ENCODE data around the gene NEURL3.
A peak's percentile ranks its signal among the peaks of the same experiment; 100 is the strongest.

The NEURL3 gene

DNA sequence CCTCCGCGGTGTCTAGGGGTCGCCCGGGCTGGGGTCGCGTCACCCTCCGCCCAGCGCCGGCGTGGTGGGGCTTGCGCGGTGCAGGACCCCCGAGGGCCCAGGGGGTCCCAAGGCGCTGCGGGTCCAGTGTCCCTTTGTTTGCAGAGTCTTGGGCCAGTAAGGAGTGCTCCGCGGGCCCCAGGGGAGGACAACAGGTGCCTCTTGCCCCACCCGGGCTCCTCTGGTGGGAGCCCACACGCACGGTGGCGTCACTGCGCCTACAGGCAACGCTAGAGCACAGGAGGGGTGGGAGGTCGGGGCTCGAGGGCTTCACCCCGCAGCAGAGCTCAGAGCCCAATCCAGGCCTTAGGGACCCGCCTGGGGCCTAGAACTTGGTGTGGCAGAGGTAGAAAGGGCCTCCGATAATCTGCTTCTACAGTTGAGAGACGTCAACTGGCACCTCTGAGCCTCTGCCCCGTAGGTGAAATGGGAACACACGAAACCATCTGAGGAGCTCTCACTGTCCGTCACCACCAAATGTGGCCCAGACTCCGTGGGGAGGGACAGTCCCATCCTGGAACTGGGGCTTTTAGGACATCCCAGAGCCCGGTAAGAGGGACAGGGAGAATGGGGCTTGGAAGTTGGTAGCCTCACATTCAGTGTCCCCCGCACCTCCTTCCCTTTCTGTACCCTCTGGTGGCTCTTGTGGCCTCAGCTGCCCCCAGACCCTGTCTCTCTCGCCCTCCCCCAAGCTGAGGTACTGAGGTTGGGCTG lies 32.8 kb upstream of the NEURL3 start:
- TF ChIP-seq ARNT (IDR thresholded peaks at IDR 0.05) (no peak), LEF1 (IDR thresholded peaks at IDR 0.05; ENCODE audit: borderline replicate concordance) (no peak), FOXK2 (IDR thresholded peaks at IDR 0.05) (no peak), HDGF (IDR thresholded peaks at IDR 0.05; ENCODE audit: borderline replicate concordance) (no peak), ZNF384 (IDR thresholded peaks at IDR 0.05) (no peak), FOXA1 (IDR thresholded peaks at IDR 0.05) (no peak), ELF4 (IDR thresholded peaks at IDR 0.05) (no peak), FOXM1 (IDR thresholded peaks at IDR 0.05; ENCODE audit: borderline replicate concordance) (no peak), NFRKB (IDR thresholded peaks at IDR 0.05) (no peak), TARDBP (IDR thresholded peaks at IDR 0.05) (no peak), CTBP1 (IDR thresholded peaks at IDR 0.05; ENCODE audit: borderline replicate concordance) (no peak), BHLHE40 (IDR thresholded peaks at IDR 0.05; ENCODE audit: borderline replicate concordance) (no peak), L3MBTL2 (conservative IDR thresholded peaks at IDR 0.05) (no peak), SP1 (IDR thresholded peaks at IDR 0.05) (no peak), SUZ12 (IDR thresholded peaks at IDR 0.05) (no peak), PKNOX1 (IDR thresholded peaks at IDR 0.05) (no peak)
- no peak for DNase-seq (ENCODE audit: extremely low spot score)
- ChIA-PET POLR2A (interaction anchor here (1.0 to 1.2 kb wide), 3 partner anchors 8 to 34 kb away, joined by 3 to 4 read pairs (median 3); no protein-coding TSS in a partner anchor), CTCF (interaction anchor here (2.8 kb wide), 1 partner anchor 17 kb away, joined by 13 read pairs; no protein-coding TSS in a partner anchor)

DNA sequence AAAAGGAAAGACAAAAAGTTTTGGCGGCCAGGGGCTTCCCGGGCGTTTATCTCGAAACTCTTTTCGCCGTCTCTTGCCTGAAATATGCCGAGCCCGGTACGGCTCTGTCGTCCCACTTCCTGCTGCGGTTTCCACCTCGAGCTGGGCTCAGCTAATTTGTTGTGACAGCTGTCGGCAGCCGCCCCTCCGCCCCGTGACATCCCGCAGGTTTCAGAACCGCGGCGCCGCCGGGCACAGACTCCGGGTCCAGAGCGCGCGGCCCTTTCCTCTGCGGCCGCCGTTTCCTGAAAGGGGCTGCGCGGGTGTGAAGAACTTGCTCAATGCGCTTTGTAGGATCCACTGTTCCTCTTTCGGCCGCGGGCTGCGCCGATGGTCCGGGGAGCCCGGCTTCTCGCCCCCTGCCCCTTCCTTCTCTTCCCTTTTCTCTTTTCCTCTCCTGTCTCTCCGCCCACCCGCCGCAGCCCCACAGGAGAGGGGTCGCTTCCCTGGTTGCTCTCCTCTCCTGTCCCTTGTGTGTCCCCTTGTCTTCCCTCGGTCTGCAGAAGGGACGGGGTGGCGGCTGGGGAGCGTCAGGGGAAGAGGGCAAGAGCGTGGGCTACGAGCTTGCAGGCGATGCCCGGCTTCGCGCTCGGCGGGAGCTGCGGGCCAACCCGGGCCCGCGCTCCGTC lies 32.0 kb upstream of the NEURL3 start:
- no peak for DNase-seq (ENCODE audit: extremely low spot score)
- TF ChIP-seq L3MBTL2 (conservative IDR thresholded peaks at IDR 0.05) (peak; percentile 48), FOXM1 (IDR thresholded peaks at IDR 0.05; ENCODE audit: borderline replicate concordance) (no peak)
- ChIA-PET CTCF (interaction anchor here (2.8 kb wide), 1 partner anchor 17 kb away, joined by 13 read pairs; no protein-coding TSS in a partner anchor), POLR2A (interaction anchor here (0.7 to 1.0 kb wide), 2 partner anchors 8 to 10 kb away, joined by 3 to 4 read pairs; no protein-coding TSS in a partner anchor)

DNA sequence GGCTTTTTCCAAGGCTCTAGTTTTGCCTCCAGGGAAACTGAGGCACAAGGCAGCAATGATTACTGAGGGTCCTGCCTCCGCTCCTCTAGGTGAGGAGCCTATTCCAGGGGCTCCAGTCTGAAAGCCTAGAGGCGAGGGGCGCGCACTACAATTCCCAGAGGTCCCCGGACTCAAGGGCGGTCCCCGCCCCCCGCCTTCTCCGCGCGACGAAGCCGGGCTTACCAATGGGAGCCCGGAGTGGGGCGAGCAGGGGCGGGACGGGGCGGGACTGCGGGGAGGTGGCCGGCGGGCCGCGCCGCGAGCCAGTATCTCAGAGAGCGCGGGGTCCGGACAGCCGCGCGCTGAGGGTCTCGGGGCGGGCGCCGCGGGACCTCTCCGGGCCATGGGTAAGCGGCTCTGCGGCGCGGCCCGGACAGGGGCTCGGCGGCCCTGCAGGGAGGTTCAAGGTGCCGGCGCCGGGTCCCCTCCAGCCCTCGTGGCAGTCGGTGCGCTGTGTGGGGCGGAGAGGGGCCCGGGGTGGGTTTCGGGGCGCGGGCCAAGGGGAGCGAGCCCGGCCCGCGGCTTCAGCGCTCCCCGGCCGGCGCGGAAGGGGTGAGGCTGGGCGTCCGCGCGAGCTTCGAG lies 31.4 kb upstream of the NEURL3 start, which contains the start of gene ARID5A:
Gene ARID5A, plus strand, starts transcription at position 308 of the 621 bp plus-strand sequence. Its CDS starts 75 bp downstream, at position 383.
- ChIA-PET POLR2A (interaction anchor here (0.7 kb wide), 1 partner anchor 10 kb away, joined by 3 read pairs; no protein-coding TSS in a partner anchor), CTCF (interaction anchor here (0.6 to 2.8 kb wide), 3 partner anchors 13 to 18 kb away, joined by 3 to 13 read pairs (median 6); no protein-coding TSS in a partner anchor)
- DNase-seq (ENCODE audit: extremely low spot score) = peak; percentile 90
- TF ChIP-seq FOXM1 (IDR thresholded peaks at IDR 0.05; ENCODE audit: borderline replicate concordance) = no peak
- TF ChIP-seq CTBP1 (IDR thresholded peaks at IDR 0.05; ENCODE audit: borderline replicate concordance) = no peak
- TF ChIP-seq SP1 (IDR thresholded peaks at IDR 0.05) = peak; percentile 67

DNA sequence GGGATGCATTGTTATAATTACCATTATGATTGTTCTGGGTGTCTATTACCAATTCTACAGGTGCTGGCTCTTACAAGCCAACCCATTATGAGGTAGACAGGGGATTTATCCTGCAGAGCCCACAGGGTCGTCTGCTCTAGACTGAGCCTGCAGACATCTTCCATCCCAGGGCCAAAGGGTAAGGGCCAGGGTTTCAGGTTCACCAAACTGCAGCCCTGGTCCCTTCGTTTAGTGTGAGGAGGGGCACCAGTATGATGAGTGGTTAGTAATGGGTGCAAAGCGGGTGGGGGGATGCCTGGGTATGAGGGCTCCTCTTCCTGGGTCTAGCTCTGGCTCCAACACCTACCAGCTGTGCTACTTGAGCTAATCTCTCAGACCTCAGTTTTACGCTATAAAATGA lies 30.2 kb upstream of the NEURL3 start:
- POLR2A ChIA-PET = interaction anchor here (0.7 to 1.5 kb wide), 3 partner anchors 103 to 281 kb away, joined by 3 read pairs; partner anchors contain the start of genes CNNM3 and KANSL3
- TF ChIP-seq ARNT (IDR thresholded peaks at IDR 0.05) = no peak
- no peak for TF ChIP-seq ELF4 (IDR thresholded peaks at IDR 0.05)
- no peak for TF ChIP-seq FOXA1 (IDR thresholded peaks at IDR 0.05)
- no peak for TF ChIP-seq L3MBTL2 (conservative IDR thresholded peaks at IDR 0.05)
- no peak for TF ChIP-seq NFRKB (IDR thresholded peaks at IDR 0.05)
- no peak for TF ChIP-seq SUZ12 (IDR thresholded peaks at IDR 0.05)
- no peak for TF ChIP-seq LEF1 (IDR thresholded peaks at IDR 0.05; ENCODE audit: borderline replicate concordance)
- no peak for TF ChIP-seq TARDBP (IDR thresholded peaks at IDR 0.05)
- no peak for TF ChIP-seq PKNOX1 (IDR thresholded peaks at IDR 0.05)
- no peak for TF ChIP-seq HDGF (IDR thresholded peaks at IDR 0.05; ENCODE audit: borderline replicate concordance)
- TF ChIP-seq FOXK2 (IDR thresholded peaks at IDR 0.05) = no peak
- TF ChIP-seq BHLHE40 (IDR thresholded peaks at IDR 0.05; ENCODE audit: borderline replicate concordance) = no peak
- no peak for TF ChIP-seq SP1 (IDR thresholded peaks at IDR 0.05)
- TF ChIP-seq ZNF384 (IDR thresholded peaks at IDR 0.05) = no peak
- no peak for TF ChIP-seq CTBP1 (IDR thresholded peaks at IDR 0.05; ENCODE audit: borderline replicate concordance)
- no peak for TF ChIP-seq FOXM1 (IDR thresholded peaks at IDR 0.05; ENCODE audit: borderline replicate concordance)
- CTCF ChIA-PET = interaction anchor here (1.3 kb wide), 1 partner anchor 19 kb away, joined by 6 read pairs; no protein-coding TSS in a partner anchor
- DNase-seq (ENCODE audit: extremely low spot score) = no peak

GRCh38 chr2:96534701-96535181 lies 29.6 kb upstream of the NEURL3 start:
- ChIA-PET POLR2A (interaction anchor here (1.2 to 1.5 kb wide), 2 partner anchors 103 to 229 kb away, joined by 3 read pairs; partner anchors contain the start of gene KANSL3), CTCF (interaction anchor here (1.5 to 2.0 kb wide), 2 partner anchors 20 to 23 kb away, joined by 3 to 10 read pairs; no protein-coding TSS in a partner anchor)
- peak; percentile 33 for TF ChIP-seq PKNOX1 (IDR thresholded peaks at IDR 0.05)
- TF ChIP-seq CTBP1 (IDR thresholded peaks at IDR 0.05; ENCODE audit: borderline replicate concordance) = no peak
- no peak for DNase-seq (ENCODE audit: extremely low spot score)
